Fibroblast of lung (primary cell): ENCODE measurements around the gene ATP5F1C.

ENCODE experiments used
- EZH2 ChIP-seq: IDR thresholded peaks from 2 replicates; pipeline ENCODE4 v1.5.1; 2012; ENCODE audit warnings: low read length, control low read depth, mild to moderate bottlenecking; ENCODE audit errors: missing control alignments
- TF ChIP-seq, protein P1 (sequence below), 2 donors: IDR thresholded peaks in 1 of 2; conservative IDR thresholded peaks in 1 of 2; 1 replicate in 1 of 2; 2 replicates in 1 of 2; pipeline ENCODE4 v1.5.1; 2011 to 2012; ENCODE audit warnings: low read length in 2 of 2, control low read depth in 1 of 2, inconsistent platforms in 1 of 2, low read depth in 1 of 2, mild to moderate bottlenecking in 1 of 2

DNA sequence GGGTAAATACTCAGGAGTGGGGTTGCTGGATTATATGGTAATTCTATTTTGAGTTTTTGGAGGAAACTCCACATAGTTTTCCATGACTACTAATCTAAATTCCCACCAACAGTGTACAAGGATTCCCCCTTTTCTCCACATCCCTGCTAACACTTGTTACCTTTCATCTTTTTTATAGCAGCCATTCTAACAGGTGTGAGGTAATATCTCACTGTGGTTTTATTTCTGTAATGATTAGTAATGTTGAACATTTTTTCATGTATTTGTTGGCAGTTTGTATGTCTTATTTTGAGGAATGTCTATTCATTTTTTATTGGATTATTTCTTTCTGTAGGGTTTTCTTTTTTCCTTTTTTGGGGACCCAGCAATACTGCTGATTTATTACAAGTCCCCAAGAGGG is 45.2 kb downstream of the ATP5F1C start:
- TF ChIP-seq, protein P1, sequence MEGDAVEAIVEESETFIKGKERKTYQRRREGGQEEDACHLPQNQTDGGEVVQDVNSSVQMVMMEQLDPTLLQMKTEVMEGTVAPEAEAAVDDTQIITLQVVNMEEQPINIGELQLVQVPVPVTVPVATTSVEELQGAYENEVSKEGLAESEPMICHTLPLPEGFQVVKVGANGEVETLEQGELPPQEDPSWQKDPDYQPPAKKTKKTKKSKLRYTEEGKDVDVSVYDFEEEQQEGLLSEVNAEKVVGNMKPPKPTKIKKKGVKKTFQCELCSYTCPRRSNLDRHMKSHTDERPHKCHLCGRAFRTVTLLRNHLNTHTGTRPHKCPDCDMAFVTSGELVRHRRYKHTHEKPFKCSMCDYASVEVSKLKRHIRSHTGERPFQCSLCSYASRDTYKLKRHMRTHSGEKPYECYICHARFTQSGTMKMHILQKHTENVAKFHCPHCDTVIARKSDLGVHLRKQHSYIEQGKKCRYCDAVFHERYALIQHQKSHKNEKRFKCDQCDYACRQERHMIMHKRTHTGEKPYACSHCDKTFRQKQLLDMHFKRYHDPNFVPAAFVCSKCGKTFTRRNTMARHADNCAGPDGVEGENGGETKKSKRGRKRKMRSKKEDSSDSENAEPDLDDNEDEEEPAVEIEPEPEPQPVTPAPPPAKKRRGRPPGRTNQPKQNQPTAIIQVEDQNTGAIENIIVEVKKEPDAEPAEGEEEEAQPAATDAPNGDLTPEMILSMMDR (conservative IDR thresholded peaks at IDR 0.05 in 1 of 2, IDR thresholded peaks at IDR 0.05 in 1 of 2; ENCODE audit: low read depth in 1 of 2, low read length in 2 of 2), result no peak
- no peak for TF ChIP-seq EZH2
